OCI-LY1 (cell line): ENCODE measurements around the gene SUN2.

Experiments
- H2AFZ ChIP-seq: fragments of 200-600 bp; sonication (generic), shearing (Covaris generic); 2 replicates; pipeline ENCODE4 v1.6.0; 2014; ENCODE audit warnings: antibody characterized with exemption, mild to moderate bottlenecking, low read length
- H3F3A ChIP-seq: fragments of 200-600 bp; sonication (generic), shearing (Covaris generic); 2 replicates; pipeline ENCODE4 v1.6.0; 2014; ENCODE audit warnings: mild to moderate bottlenecking, antibody characterized with exemption, low read length, moderate library complexity; ENCODE audit not compliant: insufficient read depth
- H3K27ac ChIP-seq: fragments of 200-600 bp; sonication (generic); 2 replicates; pipeline ENCODE4 v1.5.1; 2014; ENCODE audit warnings: low read length, mixed run types, mild to moderate bottlenecking, low read depth; ENCODE audit not compliant: poor library complexity, severe bottlenecking
- H3K27me3 ChIP-seq: fragments of 200-600 bp; sonication (generic); 2 replicates; pipeline ENCODE4 v1.6.0; 2014; ENCODE audit warnings: antibody characterized with exemption, mild to moderate bottlenecking, low read length, moderate library complexity; ENCODE audit not compliant: insufficient read depth
- H3K36me3 ChIP-seq: fragments of 200-600 bp; sonication (generic); 2 replicates; pipeline ENCODE4 v1.6.1; 2014; ENCODE audit warnings: mild to moderate bottlenecking, antibody characterized with exemption, low read length, moderate library complexity, mixed read lengths; ENCODE audit not compliant: insufficient read depth
- H3K4me1 ChIP-seq: fragments of 200-600 bp; sonication (generic); 2 replicates; pipeline ENCODE4 v1.5.1; 2014; ENCODE audit warnings: mild to moderate bottlenecking, low read length, moderate library complexity; ENCODE audit not compliant: insufficient read depth, severe bottlenecking
- H3K4me2 ChIP-seq: fragments of 200-600 bp; sonication (generic), shearing (Covaris generic); 2 replicates; pipeline ENCODE4 v1.6.1; 2014; ENCODE audit warnings: low read length
- H3K4me3 ChIP-seq: fragments of 200-600 bp; sonication (generic); 2 replicates; pipeline ENCODE4 v1.5.1; 2014; ENCODE audit warnings: low read length, low read depth, mild to moderate bottlenecking, mixed read lengths; ENCODE audit not compliant: poor library complexity, severe bottlenecking
- H3K79me2 ChIP-seq: fragments of 200-600 bp; shearing (Covaris generic); 2 replicates; pipeline ENCODE4 v1.6.1; 2016; ENCODE audit warnings: mixed run types, low read length, mixed read lengths; ENCODE audit not compliant: insufficient read depth
- H3K9ac ChIP-seq: fragments of 200-600 bp; sonication (generic), shearing (Covaris generic); 2 replicates; pipeline ENCODE4 v1.6.1; 2014; ENCODE audit warnings: mild to moderate bottlenecking, low read length, mixed read lengths
- H3K9me2 ChIP-seq: fragments of 200-600 bp; sonication (generic), shearing (Covaris generic); 2 replicates; pipeline ENCODE4 v1.6.1; 2014; ENCODE audit warnings: low read depth, mild to moderate bottlenecking, low read length, mixed read lengths
- H3K9me3 ChIP-seq: fragments of 200-600 bp; shearing (Covaris generic); 2 replicates; pipeline ENCODE4 v1.6.1; 2014; ENCODE audit warnings: low read length, mixed read lengths
- H4K20me1 ChIP-seq: fragments of 200-600 bp; sonication (generic), shearing (Covaris generic); 2 replicates; pipeline ENCODE4 v1.6.0; 2016; ENCODE audit warnings: mild to moderate bottlenecking, low read length; ENCODE audit not compliant: insufficient read depth
- EZH2 ChIP-seq: fragments of 200-600 bp; sonication (generic), shearing (Covaris generic); IDR thresholded peaks from 2 replicates; pipeline ENCODE4 v1.8.0; 2017; ENCODE audit warnings: borderline replicate concordance, mixed run types, mild to moderate bottlenecking, antibody characterized with exemption, low read length, moderate library complexity, mixed read lengths
- TF ChIP-seq, protein P1 (sequence below): fragments of 200-600 bp; sonication (generic), shearing (Covaris generic); IDR thresholded peaks from 2 replicates; pipeline ENCODE4 v1.5.1; 2017; ENCODE audit warnings: mild to moderate bottlenecking, antibody characterized with exemption, low read length, moderate library complexity, mixed read lengths

Gene SUN2

DNA sequence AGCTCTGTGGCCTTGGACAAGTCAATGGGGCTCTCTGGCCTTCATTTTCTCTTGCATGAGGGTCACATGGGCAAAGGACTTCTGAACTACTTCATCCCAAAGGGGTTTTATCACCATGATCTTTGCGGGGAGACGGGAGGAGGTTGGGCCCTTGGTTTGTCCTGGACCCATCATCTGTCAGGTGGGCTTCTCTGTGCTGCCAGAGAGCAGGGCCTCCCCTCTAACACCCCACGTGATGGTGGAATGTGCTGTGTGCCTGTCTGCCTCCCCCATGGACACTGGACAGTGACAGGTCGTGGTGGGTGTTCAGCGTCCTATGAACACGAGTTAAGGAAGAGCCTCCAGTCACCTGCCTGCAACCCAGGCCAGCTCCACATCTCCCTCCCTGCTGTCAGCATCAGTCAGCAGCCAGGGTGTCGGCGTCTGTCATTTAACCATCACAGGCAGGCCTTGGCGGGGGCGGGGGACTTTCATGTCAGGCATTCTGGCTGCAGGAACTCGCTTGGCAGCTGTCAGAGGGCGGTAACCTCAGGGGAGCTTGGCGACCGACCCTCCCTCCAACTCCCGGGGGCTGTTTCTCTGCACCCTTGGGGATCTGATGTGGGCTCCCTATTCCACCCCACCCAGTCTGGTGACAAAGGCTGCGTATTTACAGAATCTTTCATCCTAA lies 2.6 kb upstream of the SUN2 start:
- H3K9me2 ChIP-seq = no peaks in the 10 kb centered on the region

DNA sequence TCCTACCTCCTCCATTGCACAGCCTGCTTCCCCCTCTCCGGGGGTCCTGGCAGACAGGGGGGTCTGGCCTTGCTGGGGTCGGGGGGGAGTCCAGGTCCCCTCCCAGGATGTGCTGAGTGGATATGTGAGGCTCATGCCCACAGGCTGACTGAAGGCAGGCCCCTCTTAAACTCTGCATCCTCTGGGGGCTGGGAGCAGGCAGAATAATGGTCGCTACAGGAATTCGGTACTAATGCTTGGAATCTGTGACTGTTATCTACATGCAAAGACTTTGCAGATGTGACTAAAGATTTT lies 1.6 kb upstream of the SUN2 start:
- Histone ChIP-seq H2AFZ (no peak overlapping the region), H4K20me1 (no peaks in the 10 kb centered on the region), H3F3A (no peaks in the 10 kb centered on the region), H3K9ac (no peak overlapping the region), H3K9me2 (no peaks in the 10 kb centered on the region), H3K79me2 (no peaks in the 10 kb centered on the region), H3K27ac (no peak overlapping the region), H3K9me3 (no peaks in the 10 kb centered on the region), H3K27me3 (peaks cover 12% of the 10 kb centered on the region), H3K4me2 (peak overlapping the region; percentile 98), H3K4me1 (peaks cover 36% of the 10 kb centered on the region), H3K4me3 (peak overlapping the region; percentile 89), H3K36me3 (peaks cover 7% of the 10 kb centered on the region; the same call in 1 of the 2 replicates)
- TF ChIP-seq, protein P1, sequence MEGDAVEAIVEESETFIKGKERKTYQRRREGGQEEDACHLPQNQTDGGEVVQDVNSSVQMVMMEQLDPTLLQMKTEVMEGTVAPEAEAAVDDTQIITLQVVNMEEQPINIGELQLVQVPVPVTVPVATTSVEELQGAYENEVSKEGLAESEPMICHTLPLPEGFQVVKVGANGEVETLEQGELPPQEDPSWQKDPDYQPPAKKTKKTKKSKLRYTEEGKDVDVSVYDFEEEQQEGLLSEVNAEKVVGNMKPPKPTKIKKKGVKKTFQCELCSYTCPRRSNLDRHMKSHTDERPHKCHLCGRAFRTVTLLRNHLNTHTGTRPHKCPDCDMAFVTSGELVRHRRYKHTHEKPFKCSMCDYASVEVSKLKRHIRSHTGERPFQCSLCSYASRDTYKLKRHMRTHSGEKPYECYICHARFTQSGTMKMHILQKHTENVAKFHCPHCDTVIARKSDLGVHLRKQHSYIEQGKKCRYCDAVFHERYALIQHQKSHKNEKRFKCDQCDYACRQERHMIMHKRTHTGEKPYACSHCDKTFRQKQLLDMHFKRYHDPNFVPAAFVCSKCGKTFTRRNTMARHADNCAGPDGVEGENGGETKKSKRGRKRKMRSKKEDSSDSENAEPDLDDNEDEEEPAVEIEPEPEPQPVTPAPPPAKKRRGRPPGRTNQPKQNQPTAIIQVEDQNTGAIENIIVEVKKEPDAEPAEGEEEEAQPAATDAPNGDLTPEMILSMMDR = no peak
- no peak for TF ChIP-seq EZH2

More for the DNA sequence above, 2.6 kb upstream of the SUN2 start:
- no peaks in the 10 kb centered on the region for H3F3A ChIP-seq
- no peaks in the 10 kb centered on the region for H4K20me1 ChIP-seq
- no peak overlapping the region for H3K27ac ChIP-seq
- H3K36me3 ChIP-seq = 0 out of 2 replicates have a peak, but pooled peaks cover 5% of the 10 kb centered on the region
- H3K79me2 ChIP-seq = no peaks in the 10 kb centered on the region
- no peak for TF ChIP-seq EZH2
- TF ChIP-seq, protein P1 = no peak
- H3K9ac ChIP-seq = no peak overlapping the region
- peaks cover 12% of the 10 kb centered on the region for H3K27me3 ChIP-seq
- H3K4me3 ChIP-seq = no peak overlapping the region
- no peak overlapping the region for H3K4me2 ChIP-seq
- no peak overlapping the region for H2AFZ ChIP-seq
- H3K4me1 ChIP-seq = peaks cover 30% of the 10 kb centered on the region
- no peaks in the 10 kb centered on the region for H3K9me3 ChIP-seq

DNA sequence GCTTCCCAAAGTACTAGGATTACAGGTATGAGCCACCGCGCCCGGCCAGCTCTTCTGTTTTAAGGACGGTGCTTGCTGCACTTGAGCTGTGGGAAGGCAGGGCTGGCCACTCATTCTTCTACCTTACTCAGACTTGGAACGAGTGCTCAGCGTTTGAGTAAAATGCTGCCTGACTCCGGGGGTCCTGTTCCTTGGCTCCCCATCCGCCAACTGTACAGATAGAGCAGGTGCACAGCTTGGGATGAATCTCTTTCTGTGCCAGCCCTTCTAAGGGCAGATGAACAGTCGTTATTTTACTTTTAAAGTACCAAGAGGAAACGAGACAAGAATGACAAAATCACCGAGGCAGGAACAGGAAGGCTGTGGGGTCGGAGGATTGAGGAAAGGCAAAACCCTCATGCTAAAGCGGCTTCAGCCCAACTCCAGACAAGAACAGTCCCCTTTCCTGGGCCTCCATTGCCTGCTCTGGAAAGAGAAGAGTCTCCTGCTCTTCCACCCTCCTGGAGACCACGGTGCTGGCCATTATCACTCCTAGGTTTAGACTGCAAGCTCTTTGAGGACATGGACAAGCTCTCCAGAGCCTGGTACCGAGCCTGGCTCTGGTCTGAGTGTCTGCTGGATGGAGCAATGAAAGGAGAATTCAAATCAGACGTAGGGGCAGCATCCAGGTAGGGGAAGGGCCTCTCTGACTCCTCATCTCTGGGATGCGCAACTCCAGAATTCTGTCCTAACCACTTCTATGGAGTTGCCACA lies 1.1 kb upstream of the SUN2 start:
- H3K4me3 ChIP-seq = peak overlapping the region; percentile 89
- H3K4me1 ChIP-seq = peaks cover 41% of the 10 kb centered on the region
- TF ChIP-seq EZH2 = no peak
- TF ChIP-seq, protein P1 = no peak
- H2AFZ ChIP-seq = no peak overlapping the region
- H3K9ac ChIP-seq = peak overlapping the region; percentile 97
- H3K27ac ChIP-seq = no peak overlapping the region
- peaks cover 10% of the 10 kb centered on the region for H3K27me3 ChIP-seq
- H3F3A ChIP-seq = no peaks in the 10 kb centered on the region
- H3K36me3 ChIP-seq = peaks cover 12% of the 10 kb centered on the region
- H3K4me2 ChIP-seq = peak overlapping the region; percentile 98
- H3K9me3 ChIP-seq = no peaks in the 10 kb centered on the region
- H3K79me2 ChIP-seq = no peaks in the 10 kb centered on the region
- H3K9me2 ChIP-seq = no peaks in the 10 kb centered on the region
- H4K20me1 ChIP-seq = no peaks in the 10 kb centered on the region
